ENCODE data around the gene SIPA1L2. TPM values are rescaled to one million over a fixed set of nuclear protein-coding genes. Genes with fewer than 3 reads are reported as not detected.

The SIPA1L2 gene
- total RNA-seq, 1 donor from 2014 or later: 18.1 TPM

DNA sequence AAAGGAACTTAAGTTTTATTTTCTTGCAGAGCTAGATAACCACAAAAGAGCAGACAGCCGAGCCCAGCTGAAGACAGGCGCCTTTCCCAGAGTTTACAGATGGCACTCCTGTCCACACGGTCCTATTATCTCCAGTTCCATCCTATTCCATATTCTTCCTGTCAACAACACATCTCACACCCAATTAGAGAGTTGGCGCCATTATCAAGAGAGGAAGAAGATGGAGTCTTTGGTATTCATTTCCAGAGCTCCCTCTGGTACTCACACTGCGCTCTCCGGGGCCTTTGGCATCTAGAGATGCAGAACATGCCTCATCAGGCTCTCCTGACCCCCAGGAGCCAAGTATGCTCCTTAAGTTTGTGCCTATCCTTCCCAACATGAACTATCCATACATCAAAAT is 43.3 kb upstream of the SIPA1L2 start:
- no peaks in the 10 kb centered on the region for H3K36me3 ChIP-seq
- intact Hi-C loops (cut with DNase I): no loop called here
- no peak overlapping the region for H3K27ac ChIP-seq
- no peak for DNase-seq (ENCODE audit: low spot score in 2 of 2)
- H3K27me3 ChIP-seq: no peaks in the 10 kb centered on the region
- TF ChIP-seq, protein P1, sequence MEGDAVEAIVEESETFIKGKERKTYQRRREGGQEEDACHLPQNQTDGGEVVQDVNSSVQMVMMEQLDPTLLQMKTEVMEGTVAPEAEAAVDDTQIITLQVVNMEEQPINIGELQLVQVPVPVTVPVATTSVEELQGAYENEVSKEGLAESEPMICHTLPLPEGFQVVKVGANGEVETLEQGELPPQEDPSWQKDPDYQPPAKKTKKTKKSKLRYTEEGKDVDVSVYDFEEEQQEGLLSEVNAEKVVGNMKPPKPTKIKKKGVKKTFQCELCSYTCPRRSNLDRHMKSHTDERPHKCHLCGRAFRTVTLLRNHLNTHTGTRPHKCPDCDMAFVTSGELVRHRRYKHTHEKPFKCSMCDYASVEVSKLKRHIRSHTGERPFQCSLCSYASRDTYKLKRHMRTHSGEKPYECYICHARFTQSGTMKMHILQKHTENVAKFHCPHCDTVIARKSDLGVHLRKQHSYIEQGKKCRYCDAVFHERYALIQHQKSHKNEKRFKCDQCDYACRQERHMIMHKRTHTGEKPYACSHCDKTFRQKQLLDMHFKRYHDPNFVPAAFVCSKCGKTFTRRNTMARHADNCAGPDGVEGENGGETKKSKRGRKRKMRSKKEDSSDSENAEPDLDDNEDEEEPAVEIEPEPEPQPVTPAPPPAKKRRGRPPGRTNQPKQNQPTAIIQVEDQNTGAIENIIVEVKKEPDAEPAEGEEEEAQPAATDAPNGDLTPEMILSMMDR (IDR thresholded peaks at IDR 0.05): no peak
- no peaks in the 10 kb centered on the region for H3K4me1 ChIP-seq
- H3K9me3 ChIP-seq: no peaks in the 10 kb centered on the region
- no peak overlapping the region for H3K4me3 ChIP-seq

DNA sequence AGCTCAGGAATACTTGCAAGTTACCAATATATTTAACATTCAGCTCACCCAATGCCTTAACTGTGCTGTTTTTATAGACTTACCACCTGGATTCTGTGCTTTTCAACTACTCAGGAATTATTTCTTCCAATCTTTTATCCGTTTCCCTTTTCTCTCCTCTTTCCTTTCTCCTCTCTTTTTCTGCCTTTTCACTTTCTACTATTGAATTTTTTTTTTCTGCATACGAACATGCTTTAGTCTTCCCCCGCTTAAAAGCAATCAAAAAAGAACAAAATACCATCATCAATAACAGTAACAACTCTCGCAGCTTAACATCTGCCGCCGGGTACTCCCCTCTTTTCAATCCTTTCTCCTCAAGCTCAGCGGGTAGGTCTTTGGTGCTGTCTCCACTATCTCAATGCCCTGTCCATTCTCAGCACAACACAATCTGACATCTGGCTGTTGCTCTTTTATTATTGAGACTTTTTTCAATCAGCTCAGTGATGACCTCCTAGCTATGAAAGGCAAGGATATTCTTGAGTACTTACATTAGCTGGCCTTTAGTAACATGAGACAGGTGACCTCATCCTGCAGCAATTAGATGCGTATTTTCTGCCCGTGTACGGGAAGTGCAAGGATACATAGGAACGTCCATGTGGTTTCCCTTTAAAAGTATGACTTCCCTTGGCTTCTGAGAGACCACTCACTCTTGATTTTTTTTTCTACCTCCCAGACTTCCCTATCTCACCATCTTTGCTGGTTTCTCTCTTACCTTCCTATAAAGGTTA is 40.2 kb upstream of the SIPA1L2 start:
- intact Hi-C loops (cut with DNase I): no loop called here
- H3K4me1 ChIP-seq: no peaks in the 10 kb centered on the region
- no peak overlapping the region for H3K4me3 ChIP-seq
- H3K27me3 ChIP-seq: no peaks in the 10 kb centered on the region
- no peak overlapping the region for H3K27ac ChIP-seq
- TF ChIP-seq, protein P1 (IDR thresholded peaks at IDR 0.05): no peak
- H3K36me3 ChIP-seq: no peaks in the 10 kb centered on the region
- H3K9me3 ChIP-seq: no peaks in the 10 kb centered on the region
- no peak for DNase-seq (ENCODE audit: low spot score in 2 of 2)

DNA sequence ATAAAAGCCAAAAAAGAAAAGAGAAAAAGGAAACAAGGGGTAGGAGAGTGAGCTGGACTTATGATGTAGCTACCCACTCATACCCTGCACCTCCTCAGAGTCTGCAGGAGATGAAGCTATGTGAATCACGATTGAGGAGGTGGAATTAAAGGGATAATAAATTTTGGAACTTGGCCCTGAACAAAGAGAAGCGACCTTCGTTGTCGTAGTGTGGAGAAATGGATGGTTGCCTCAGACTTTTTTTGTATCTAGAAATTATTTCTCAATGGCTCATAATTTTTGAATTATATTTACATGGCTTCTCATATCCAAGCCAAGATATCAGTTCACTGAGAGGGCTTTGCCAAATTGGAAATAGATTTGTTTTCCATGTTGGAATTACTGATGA is 37.8 kb upstream of the SIPA1L2 start:
- no peaks in the 10 kb centered on the region for H3K9me3 ChIP-seq
- intact Hi-C loops (cut with DNase I): no loop called here
- H3K4me1 ChIP-seq: no peaks in the 10 kb centered on the region
- no peak overlapping the region for H3K27ac ChIP-seq
- TF ChIP-seq, protein P1 (IDR thresholded peaks at IDR 0.05): no peak
- no peak for DNase-seq (ENCODE audit: low spot score in 2 of 2)
- no peaks in the 10 kb centered on the region for H3K27me3 ChIP-seq
- H3K4me3 ChIP-seq: no peak overlapping the region
- no peaks in the 10 kb centered on the region for H3K36me3 ChIP-seq

DNA sequence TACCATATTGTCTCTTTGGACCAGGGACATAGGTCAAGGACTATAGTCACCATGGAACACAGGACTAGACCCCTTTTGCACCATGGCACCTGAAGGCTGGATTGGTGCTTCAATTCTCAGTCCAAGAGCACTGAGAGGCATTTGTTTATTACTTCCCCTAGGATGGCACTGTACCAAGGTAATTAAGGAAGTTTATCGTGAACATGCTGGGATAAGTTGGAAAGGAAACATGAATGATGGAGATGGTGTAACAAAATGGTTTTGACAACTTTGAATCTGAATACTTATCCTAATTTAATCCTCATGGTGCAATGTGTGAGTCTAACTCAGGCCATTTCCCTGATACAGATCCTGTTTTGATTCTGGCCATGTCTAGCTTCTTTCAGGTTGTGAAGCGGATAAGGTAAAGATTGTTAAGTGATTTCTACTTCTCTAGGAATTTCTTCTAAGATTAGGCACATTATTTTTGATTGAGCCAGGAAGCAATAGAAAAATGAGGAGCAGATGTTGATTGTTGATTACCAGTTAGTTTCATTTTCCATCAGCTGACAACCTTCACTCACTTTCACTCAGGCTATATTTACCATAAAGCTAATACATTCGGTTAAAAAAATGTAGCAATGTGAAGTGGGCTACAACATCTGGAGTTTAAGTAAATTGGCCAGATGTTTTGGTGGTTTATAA is 37.3 kb upstream of the SIPA1L2 start:
- intact Hi-C loops (cut with DNase I): no loop called here
- Histone ChIP-seq H3K4me3 (no peak overlapping the region), H3K27me3 (no peaks in the 10 kb centered on the region), H3K4me1 (no peaks in the 10 kb centered on the region), H3K9me3 (no peaks in the 10 kb centered on the region), H3K27ac (no peak overlapping the region), H3K36me3 (no peaks in the 10 kb centered on the region)
- DNase-seq (ENCODE audit: low spot score in 2 of 2): no peak
- TF ChIP-seq, protein P1 (IDR thresholded peaks at IDR 0.05): no peak

DNA sequence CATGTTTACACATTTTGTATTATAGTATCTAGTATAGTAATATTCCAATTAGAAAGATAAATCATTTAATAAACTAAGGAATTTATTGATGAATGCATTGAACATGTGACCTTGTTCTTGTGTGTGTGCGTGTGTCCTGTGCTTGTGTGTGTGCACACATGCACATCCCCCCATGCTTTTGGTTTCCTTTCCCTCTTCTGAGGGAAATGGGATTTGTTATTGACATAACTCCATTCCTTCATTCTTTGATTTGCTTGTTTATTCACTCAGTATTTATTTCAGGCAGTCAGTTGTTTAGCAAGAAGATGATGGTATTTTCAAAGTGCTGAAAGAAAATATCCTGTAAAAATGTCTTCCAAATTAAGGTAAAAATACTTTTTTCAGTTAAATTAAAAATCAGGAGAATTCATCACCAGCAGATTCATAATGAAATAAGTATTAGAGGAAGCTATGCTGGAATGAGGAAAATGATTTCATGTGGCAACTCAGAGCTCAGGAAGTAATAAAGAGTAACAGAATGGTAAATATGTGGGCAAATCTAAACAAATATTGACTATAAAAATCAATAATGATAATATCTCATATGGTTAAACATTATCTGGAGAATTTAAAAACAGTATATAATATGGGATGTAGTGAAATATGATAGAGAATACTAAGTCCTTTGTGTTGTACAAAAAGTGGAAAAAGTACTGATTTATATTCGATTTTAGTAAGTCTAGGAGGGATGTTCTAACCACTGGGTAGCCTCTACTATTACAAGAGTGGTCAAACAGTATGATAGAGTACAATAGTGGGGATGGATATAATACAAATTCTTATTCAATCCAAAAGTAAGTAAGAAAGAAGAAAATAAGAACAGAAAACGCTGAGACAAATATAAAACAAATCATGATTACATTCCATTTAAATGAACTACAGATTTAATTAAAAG is 35.2 kb upstream of the SIPA1L2 start:
- Histone ChIP-seq H3K9me3 (no peaks in the 10 kb centered on the region), H3K27ac (no peak overlapping the region), H3K27me3 (no peaks in the 10 kb centered on the region), H3K4me1 (no peaks in the 10 kb centered on the region), H3K4me3 (no peak overlapping the region), H3K36me3 (no peaks in the 10 kb centered on the region)
- TF ChIP-seq, protein P1 (IDR thresholded peaks at IDR 0.05): no peak
- intact Hi-C loops (cut with DNase I): no loop called here
- no peak for DNase-seq (ENCODE audit: low spot score in 2 of 2)

Data from ascending aorta (tissue), 2 donors.